ENCODE data around the gene ACTN1.

ACTN1 gene

DNA sequence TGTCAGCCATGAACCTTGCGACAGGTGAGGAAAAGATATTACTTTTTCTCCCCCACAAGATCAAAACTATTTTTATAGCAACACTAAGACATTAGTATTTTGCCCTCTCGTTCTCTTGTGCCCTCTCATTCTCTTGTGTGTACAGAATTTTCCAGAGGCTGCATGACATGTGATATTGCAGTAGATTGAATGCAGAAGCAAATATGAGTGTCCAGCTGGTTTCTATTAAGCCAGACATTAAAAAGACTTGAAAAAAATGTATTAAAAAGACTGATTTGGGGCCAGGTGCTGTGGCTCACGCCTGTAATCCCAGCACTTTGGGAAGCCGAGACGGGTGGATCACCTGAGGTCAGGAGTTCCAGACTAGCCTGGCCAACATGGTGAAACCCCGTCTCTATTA lies 122.5 kb downstream of the ACTN1 start:
- no peaks in the 10 kb centered on the region for H3K9me3 ChIP-seq (ENCODE audit: control insufficient read depth, insufficient read depth, low read depth, low read length)
- POLR2A ChIA-PET, result no interaction called here
- TF ChIP-seq ZBTB20 (tag by site-specific recombination; IDR thresholded peaks at IDR 0.05), result no peak
- TF ChIP-seq, protein P1, sequence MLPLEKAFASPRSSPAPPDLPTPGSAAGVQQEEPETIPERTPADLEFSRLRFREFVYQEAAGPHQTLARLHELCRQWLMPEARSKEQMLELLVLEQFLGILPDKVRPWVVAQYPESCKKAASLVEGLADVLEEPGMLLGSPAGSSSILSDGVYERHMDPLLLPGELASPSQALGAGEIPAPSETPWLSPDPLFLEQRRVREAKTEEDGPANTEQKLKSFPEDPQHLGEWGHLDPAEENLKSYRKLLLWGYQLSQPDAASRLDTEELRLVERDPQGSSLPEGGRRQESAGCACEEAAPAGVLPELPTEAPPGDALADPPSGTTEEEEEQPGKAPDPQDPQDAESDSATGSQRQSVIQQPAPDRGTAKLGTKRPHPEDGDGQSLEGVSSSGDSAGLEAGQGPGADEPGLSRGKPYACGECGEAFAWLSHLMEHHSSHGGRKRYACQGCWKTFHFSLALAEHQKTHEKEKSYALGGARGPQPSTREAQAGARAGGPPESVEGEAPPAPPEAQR (tag by site-specific recombination; IDR thresholded peaks at IDR 0.05), result no peak
- no peak for TF ChIP-seq ZNF121 (tag by site-specific recombination; IDR thresholded peaks at IDR 0.05)
- TF ChIP-seq, protein P2, sequence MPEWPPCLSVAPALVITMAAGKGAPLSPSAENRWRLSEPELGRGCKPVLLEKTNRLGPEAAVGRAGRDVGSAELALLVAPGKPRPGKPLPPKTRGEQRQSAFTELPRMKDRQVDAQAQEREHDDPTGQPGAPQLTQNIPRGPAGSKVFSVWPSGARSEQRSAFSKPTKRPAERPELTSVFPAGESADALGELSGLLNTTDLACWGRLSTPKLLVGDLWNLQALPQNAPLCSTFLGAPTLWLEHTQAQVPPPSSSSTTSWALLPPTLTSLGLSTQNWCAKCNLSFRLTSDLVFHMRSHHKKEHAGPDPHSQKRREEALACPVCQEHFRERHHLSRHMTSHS (tag by site-specific recombination; IDR thresholded peaks at IDR 0.05), result no peak
- TF ChIP-seq, protein P3, sequence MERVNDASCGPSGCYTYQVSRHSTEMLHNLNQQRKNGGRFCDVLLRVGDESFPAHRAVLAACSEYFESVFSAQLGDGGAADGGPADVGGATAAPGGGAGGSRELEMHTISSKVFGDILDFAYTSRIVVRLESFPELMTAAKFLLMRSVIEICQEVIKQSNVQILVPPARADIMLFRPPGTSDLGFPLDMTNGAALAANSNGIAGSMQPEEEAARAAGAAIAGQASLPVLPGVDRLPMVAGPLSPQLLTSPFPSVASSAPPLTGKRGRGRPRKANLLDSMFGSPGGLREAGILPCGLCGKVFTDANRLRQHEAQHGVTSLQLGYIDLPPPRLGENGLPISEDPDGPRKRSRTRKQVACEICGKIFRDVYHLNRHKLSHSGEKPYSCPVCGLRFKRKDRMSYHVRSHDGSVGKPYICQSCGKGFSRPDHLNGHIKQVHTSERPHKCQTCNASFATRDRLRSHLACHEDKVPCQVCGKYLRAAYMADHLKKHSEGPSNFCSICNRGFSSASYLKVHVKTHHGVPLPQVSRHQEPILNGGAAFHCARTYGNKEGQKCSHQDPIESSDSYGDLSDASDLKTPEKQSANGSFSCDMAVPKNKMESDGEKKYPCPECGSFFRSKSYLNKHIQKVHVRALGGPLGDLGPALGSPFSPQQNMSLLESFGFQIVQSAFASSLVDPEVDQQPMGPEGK (tag by site-specific recombination; IDR thresholded peaks at IDR 0.05), result no peak
- no peak for TF ChIP-seq ZNF114 (tag by site-specific recombination; IDR thresholded peaks at IDR 0.05)
- no peaks in the 10 kb centered on the region for H3K36me3 ChIP-seq (ENCODE audit: control insufficient read depth in 2 of 2, insufficient read depth in 1 of 2, low read length in 2 of 2)
- H3K4me3 ChIP-seq (ENCODE audit: low read depth, low read length), result no peak overlapping the region
- no peaks in the 10 kb centered on the region for H3K4me1 ChIP-seq (ENCODE audit: control insufficient read depth, insufficient read depth, low read length)
- CTCF ChIA-PET, result interaction anchor here (0.7 kb wide), 1 partner anchor 130 kb away, joined by 3 read pairs; no protein-coding TSS in a partner anchor
- H3K27ac ChIP-seq (ENCODE audit: extremely low read depth, low read depth, low read length), result no peak overlapping the region

DNA sequence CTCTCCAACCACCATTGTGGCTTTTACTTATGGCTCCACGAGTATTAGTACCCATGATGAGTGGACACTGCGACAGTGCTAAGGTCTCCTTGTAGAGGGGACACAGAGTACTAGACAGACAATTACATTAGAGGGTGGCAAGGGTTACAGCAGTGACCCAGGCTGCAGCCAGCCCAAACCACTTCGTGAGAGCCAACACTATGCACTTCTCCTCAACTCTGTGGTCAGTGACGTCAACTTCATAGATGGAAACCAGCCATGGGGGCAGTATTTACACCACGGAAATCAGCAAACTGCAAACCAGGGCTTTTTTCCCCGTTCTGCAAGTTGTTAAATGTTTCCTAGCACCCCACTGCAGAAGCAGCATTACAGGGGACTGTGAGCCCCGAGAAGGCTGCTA lies 124.7 kb downstream of the ACTN1 start:
- H3K4me3 ChIP-seq (ENCODE audit: low read depth, low read length), result no peak overlapping the region
- ChIA-PET POLR2A (no interaction called here), CTCF (no interaction called here)
- no peak overlapping the region for H3K27ac ChIP-seq (ENCODE audit: extremely low read depth, low read depth, low read length)
- TF ChIP-seq SP2 (tag by site-specific recombination; IDR thresholded peaks at IDR 0.05) (no peak), ZNF571 (tag by site-specific recombination; IDR thresholded peaks at IDR 0.05) (no peak), ZNF701 (tag by site-specific recombination; IDR thresholded peaks at IDR 0.05) (no peak), EGR2 (tag by site-specific recombination; IDR thresholded peaks at IDR 0.05; ENCODE audit: low read depth) (no peak), ZNF624 (tag by site-specific recombination; IDR thresholded peaks at IDR 0.05) (no peak), ZNF610 (tag by site-specific recombination; IDR thresholded peaks at IDR 0.05; ENCODE audit: borderline replicate concordance) (no peak), ZNF311 (tag by site-specific recombination; IDR thresholded peaks at IDR 0.05; ENCODE audit: borderline replicate concordance) (no peak), ZNF423 (tag by site-specific recombination; IDR thresholded peaks at IDR 0.05) (no peak), HOXA7 (CRISPR knock-in tag; IDR thresholded peaks at IDR 0.05; ENCODE audit: borderline replicate concordance) (no peak), ZNF558 (tag by site-specific recombination; IDR thresholded peaks at IDR 0.05) (no peak), ZNF10 (tag by site-specific recombination; IDR thresholded peaks at IDR 0.05) (no peak), ZNF155 (tag by site-specific recombination; IDR thresholded peaks at IDR 0.05) (no peak), ZNF112 (tag by site-specific recombination; IDR thresholded peaks at IDR 0.05) (no peak), ZNF16 (tag by site-specific recombination; IDR thresholded peaks at IDR 0.05; ENCODE audit: low read depth) (no peak)
- TF ChIP-seq, protein P4, sequence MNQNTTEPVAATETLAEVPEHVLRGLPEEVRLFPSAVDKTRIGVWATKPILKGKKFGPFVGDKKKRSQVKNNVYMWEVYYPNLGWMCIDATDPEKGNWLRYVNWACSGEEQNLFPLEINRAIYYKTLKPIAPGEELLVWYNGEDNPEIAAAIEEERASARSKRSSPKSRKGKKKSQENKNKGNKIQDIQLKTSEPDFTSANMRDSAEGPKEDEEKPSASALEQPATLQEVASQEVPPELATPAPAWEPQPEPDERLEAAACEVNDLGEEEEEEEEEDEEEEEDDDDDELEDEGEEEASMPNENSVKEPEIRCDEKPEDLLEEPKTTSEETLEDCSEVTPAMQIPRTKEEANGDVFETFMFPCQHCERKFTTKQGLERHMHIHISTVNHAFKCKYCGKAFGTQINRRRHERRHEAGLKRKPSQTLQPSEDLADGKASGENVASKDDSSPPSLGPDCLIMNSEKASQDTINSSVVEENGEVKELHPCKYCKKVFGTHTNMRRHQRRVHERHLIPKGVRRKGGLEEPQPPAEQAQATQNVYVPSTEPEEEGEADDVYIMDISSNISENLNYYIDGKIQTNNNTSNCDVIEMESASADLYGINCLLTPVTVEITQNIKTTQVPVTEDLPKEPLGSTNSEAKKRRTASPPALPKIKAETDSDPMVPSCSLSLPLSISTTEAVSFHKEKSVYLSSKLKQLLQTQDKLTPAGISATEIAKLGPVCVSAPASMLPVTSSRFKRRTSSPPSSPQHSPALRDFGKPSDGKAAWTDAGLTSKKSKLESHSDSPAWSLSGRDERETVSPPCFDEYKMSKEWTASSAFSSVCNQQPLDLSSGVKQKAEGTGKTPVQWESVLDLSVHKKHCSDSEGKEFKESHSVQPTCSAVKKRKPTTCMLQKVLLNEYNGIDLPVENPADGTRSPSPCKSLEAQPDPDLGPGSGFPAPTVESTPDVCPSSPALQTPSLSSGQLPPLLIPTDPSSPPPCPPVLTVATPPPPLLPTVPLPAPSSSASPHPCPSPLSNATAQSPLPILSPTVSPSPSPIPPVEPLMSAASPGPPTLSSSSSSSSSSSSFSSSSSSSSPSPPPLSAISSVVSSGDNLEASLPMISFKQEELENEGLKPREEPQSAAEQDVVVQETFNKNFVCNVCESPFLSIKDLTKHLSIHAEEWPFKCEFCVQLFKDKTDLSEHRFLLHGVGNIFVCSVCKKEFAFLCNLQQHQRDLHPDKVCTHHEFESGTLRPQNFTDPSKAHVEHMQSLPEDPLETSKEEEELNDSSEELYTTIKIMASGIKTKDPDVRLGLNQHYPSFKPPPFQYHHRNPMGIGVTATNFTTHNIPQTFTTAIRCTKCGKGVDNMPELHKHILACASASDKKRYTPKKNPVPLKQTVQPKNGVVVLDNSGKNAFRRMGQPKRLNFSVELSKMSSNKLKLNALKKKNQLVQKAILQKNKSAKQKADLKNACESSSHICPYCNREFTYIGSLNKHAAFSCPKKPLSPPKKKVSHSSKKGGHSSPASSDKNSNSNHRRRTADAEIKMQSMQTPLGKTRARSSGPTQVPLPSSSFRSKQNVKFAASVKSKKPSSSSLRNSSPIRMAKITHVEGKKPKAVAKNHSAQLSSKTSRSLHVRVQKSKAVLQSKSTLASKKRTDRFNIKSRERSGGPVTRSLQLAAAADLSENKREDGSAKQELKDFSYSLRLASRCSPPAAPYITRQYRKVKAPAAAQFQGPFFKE (tag by site-specific recombination; IDR thresholded peaks at IDR 0.05; ENCODE audit: borderline replicate concordance), result no peak
- TF ChIP-seq, protein P5, sequence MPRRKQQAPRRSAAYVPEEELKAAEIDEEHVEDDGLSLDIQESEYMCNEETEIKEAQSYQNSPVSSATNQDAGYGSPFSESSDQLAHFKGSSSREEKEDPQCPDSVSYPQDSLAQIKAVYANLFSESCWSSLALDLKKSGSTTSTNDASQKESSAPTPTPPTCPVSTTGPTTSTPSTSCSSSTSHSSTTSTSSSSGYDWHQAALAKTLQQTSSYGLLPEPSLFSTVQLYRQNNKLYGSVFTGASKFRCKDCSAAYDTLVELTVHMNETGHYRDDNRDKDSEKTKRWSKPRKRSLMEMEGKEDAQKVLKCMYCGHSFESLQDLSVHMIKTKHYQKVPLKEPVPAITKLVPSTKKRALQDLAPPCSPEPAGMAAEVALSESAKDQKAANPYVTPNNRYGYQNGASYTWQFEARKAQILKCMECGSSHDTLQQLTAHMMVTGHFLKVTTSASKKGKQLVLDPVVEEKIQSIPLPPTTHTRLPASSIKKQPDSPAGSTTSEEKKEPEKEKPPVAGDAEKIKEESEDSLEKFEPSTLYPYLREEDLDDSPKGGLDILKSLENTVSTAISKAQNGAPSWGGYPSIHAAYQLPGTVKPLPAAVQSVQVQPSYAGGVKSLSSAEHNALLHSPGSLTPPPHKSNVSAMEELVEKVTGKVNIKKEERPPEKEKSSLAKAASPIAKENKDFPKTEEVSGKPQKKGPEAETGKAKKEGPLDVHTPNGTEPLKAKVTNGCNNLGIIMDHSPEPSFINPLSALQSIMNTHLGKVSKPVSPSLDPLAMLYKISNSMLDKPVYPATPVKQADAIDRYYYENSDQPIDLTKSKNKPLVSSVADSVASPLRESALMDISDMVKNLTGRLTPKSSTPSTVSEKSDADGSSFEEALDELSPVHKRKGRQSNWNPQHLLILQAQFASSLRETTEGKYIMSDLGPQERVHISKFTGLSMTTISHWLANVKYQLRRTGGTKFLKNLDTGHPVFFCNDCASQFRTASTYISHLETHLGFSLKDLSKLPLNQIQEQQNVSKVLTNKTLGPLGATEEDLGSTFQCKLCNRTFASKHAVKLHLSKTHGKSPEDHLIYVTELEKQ (tag by site-specific recombination; IDR thresholded peaks at IDR 0.05; ENCODE audit: borderline replicate concordance), result no peak
- no peaks in the 10 kb centered on the region for H3K36me3 ChIP-seq (ENCODE audit: control insufficient read depth in 2 of 2, insufficient read depth in 1 of 2, low read length in 2 of 2)
- no peaks in the 10 kb centered on the region for H3K4me1 ChIP-seq (ENCODE audit: control insufficient read depth, insufficient read depth, low read length)
- no peaks in the 10 kb centered on the region for H3K9me3 ChIP-seq (ENCODE audit: control insufficient read depth, insufficient read depth, low read depth, low read length)
